Coronary artery (tissue), 2 donors: ENCODE data around the gene OR6S1.

ENCODE experiments used
- DNase-seq: peaks from one replicate; pipeline ENCODE4 v3.0.0-alpha.2; 2017; ENCODE audit warnings: low spot score
- H3K27ac ChIP-seq, 2 donors: fragments of 200-600 bp; sonication (generic); one replicate each; pipeline ENCODE4 v1.5.1; 2016 to 2019
- H3K4me3 ChIP-seq: fragments of 200-600 bp; sonication (generic); 2 replicates; pipeline ENCODE4 v1.5.1; 2016; ENCODE audit warnings: mild to moderate bottlenecking, moderate library complexity
- TF ChIP-seq, protein P1 (sequence below): fragments of 200-600 bp; sonication (generic); IDR thresholded peaks from one replicate; pipeline ENCODE4 v1.5.1; 2019; ENCODE audit warnings: antibody characterized with exemption

The OR6S1 gene

DNA sequence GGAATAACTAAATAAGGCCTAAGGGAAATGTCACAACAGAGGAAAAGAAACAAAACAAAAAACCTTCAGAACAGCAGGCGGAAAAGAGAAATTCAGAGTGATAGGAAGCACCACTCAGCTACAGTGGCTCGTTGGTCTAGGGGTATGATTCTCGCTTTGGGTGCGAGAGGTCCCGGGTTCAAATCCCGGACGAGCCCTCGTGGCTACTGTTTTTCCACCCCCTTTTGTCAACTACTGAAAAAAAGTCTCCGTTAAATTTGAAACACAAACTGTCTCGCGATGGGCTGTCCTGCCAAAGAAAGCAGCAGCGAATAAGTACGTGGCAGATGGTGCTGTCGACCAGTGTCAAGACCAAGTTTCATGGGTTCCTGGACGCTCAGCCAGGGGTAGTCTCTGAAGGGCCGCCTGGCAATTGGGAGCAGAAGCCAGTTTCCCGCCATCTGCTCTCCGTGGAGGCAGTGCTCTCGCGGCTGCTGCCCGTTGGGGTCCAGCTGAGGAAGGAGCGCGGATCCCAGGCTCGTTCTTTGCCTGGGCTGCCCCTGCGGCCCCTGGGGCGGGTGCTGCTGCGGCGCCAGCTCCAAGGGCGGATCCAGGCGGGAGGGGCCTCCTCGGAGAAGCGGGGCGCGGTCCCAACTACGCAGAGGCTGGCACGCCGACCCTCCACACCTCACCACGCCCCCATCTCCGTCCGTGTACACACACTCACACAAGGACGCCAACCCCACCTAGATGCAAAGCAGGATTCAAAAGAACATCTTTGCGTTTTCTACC is 42.6 kb upstream of the OR6S1 start, which contains the start of gene RNASE4:
Gene RNASE4 (plus strand): TSS at position 670 of the 771 bp plus-strand sequence. CDS start 14,812 bp downstream, outside the sequence.
- peak; percentile 91 for DNase-seq
- peak within 1 kb of the TSS; percentile 100 for H3K27ac ChIP-seq
- TF ChIP-seq, protein P1, sequence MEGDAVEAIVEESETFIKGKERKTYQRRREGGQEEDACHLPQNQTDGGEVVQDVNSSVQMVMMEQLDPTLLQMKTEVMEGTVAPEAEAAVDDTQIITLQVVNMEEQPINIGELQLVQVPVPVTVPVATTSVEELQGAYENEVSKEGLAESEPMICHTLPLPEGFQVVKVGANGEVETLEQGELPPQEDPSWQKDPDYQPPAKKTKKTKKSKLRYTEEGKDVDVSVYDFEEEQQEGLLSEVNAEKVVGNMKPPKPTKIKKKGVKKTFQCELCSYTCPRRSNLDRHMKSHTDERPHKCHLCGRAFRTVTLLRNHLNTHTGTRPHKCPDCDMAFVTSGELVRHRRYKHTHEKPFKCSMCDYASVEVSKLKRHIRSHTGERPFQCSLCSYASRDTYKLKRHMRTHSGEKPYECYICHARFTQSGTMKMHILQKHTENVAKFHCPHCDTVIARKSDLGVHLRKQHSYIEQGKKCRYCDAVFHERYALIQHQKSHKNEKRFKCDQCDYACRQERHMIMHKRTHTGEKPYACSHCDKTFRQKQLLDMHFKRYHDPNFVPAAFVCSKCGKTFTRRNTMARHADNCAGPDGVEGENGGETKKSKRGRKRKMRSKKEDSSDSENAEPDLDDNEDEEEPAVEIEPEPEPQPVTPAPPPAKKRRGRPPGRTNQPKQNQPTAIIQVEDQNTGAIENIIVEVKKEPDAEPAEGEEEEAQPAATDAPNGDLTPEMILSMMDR = no peak
- H3K4me3 ChIP-seq = peak within 1 kb of the TSS; percentile 91

DNA sequence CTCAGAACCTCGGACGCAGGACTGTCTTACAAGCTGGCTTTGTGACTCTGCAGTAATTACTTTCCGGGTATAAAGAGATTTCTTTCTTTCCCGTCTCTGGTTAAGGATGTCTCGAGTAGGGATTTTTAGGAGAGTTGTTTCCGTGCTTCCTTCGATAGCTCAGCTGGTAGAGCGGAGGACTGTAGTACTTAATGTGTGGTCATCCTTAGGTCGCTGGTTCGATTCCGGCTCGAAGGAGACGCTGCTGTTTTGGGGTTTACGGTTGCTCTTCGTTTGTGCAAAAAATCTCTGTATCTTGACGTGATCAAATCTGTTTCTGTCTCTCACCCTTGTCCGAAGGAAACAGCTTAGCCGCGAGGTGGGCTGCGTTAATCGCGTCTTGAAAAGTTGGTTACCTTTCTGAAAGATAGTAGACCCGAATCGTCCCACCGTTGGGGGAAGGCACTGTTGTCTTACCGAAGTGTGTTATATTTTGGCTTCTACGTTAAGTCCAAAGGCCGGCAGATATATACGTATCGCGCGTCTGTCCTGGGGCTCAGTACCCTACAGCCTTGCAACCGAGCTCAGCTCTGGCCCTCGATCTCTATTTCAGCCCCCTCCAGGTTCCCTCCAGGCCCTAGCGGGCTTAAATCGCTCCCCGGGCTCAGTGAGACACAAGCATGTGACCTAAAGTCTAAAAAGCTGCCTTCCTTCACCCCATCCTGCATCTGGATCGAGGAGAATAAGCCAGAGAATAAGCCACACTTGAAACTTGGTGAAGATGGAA is 41.8 kb upstream of the OR6S1 start:
- peak; percentile 80 for DNase-seq
- TF ChIP-seq, protein P1 = no peak

DNA sequence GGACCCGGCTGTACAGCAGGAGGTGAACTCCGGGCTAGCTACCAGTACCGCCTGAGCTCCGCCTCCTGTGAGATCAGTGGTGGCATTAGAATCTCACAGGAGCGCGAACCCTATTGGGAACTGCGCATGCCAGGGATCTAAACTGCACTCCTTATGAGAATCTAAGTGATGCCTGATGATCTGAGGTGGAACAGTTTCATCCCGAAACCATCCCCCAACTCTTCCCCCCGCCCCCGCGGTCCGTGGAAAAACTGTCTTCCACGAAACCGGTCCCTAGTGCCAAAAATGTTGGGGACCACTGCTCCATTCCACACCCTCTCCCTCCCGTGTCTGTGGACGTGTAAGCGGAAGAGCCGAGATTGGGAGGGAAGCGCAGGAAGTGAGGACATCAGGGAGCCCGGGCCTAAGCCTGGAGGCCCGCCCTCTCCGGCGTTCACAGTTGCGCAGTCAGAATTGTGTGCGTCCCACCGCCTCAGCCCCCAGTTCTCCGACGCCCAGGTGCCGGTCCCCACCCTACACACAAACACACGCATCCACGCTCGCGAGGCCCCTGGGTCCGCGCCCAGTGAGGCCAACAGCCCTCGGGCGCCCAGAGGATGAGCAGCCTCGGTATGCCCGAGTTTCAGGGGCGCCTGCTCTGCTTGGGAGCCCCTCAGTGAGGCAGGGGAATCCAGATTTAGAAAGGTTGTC is 41.1 kb upstream of the OR6S1 start:
- DNase-seq = peak; percentile 94
- TF ChIP-seq, protein P1 = no peak
- Histone ChIP-seq H3K4me3 (peak overlapping the region; percentile 91), H3K27ac (peak overlapping the region; percentile 100)

More for the DNA sequence above, 41.8 kb upstream of the OR6S1 start:
- Histone ChIP-seq H3K4me3 (peak overlapping the region; percentile 91), H3K27ac (peak overlapping the region; percentile 100)

DNA sequence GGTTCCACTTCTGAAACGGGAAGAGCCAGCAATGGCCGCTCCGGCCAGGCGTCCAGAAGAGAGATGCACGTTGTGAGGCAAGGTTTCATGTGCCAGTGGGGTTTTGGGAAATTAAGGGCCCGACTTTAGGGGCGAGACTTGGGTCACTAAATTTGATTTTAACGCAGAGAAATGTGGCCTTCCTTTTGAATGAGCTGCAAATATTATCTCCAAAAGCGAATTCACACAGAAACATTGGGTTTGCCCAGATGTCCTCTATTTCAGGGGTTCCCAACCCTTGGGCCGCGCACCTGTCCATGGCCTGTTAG is 40.6 kb upstream of the OR6S1 start:
- DNase-seq = no peak
- peak overlapping the region; percentile 100 for H3K27ac ChIP-seq
- H3K4me3 ChIP-seq = peak overlapping the region; percentile 91
- TF ChIP-seq, protein P1 = no peak

DNA sequence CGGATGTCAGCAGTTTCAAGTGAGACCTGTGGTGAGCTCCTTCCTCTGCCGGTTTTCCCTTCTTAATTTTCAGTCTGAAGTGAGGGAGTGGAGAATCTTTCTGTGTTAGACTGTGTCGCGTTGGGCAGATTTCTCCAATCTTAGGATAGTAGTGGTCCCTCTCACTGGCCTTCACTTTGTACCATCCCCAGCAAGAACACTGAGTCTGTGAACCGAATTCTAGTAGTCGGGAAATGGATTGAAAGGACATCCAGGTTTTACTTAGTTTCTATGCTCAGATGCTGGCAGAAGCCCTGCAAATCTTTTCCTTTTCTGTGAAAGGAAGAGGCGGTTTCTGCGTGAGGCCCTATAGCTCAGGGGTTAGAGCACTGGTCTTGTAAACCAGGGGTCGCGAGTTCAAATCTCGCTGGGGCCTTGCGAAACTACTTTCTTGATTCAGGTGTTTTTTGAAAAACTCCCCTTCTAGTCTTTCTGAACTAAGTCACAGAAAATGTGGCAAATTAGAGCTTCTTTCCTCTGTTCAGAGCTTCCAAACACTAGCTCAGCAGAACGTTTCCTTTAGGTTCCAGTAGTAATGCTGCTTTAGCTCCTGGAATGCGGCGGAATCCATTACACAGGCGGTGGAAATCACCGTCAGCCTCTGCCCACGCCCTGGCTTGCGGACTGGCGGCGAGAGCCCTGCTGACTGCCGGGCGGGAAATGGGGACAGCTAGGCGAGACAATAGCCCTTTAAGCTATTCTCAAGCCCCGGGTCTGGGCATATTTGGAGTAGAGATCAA is 40.0 kb upstream of the OR6S1 start:
- peak overlapping the region; percentile 91 for H3K4me3 ChIP-seq
- peak overlapping the region; percentile 100 for H3K27ac ChIP-seq
- TF ChIP-seq, protein P1 = no peak
- peak; percentile 95 for DNase-seq

DNA sequence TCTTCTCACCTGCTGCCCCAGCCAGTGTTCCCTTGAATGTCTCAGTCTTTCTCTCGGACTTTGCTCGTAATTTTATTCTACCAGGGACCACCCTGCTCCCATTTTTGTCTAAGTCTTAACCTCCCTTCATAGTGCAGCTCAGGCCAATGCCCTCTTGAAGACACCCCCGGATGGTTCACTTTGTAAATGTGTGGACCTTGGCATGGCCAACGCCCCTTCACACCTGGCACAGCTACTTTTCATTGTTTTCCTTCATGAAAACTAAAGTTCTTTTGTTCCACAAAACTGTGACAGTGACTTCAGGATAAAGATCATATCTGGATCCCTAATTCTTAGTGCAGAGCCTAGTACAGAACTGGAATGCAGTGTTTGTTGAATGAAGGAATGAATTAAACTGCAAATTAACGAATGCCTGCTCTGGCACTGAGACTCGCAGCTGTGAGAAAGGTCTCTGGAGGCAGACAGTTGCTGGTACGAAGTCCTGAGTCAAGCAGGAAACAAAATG is 39.4 kb upstream of the OR6S1 start:
- peak overlapping the region; percentile 100 for H3K27ac ChIP-seq
- TF ChIP-seq, protein P1 = no peak
- DNase-seq = no peak
- peak overlapping the region; percentile 91 for H3K4me3 ChIP-seq
